Natural killer cell (primary cell): ENCODE results near the gene DPH2. TPM values are rescaled to one million over a fixed set of nuclear protein-coding genes. Genes with fewer than 3 reads are reported as not detected.

Experiments
- ATAC-seq, 3 donors: fragments of 150-1000 bp in 2 of 3; fragments of 200-7000 bp in 1 of 3; cut with Tn5 transposase; 1 replicate in 1 of 3; 2 replicates in 2 of 3; pipeline ENCODE4 v1.10.0; 2021; ENCODE audit warnings: mild to moderate bottlenecking in 2 of 3, moderate library complexity in 2 of 3
- DNase-seq, 2 donors: peaks; one replicate each; pipeline versions ENCODE4 v3.0.0 to v3.0.0-alpha.2; 2013 to 2021; ENCODE audit warnings: mixed read lengths in 1 of 2
- H3K27ac ChIP-seq: one replicate; pipeline ENCODE4 v1.5.1; 2013; ENCODE audit warnings: mild to moderate bottlenecking, low read length
- H3K27me3 ChIP-seq: one replicate; pipeline ENCODE4 v1.6.1; 2013; ENCODE audit warnings: low read length; ENCODE audit not compliant: control insufficient read depth, insufficient read depth
- H3K36me3 ChIP-seq: one replicate; pipeline ENCODE4 v1.6.1; 2013; ENCODE audit warnings: low read length; ENCODE audit not compliant: control insufficient read depth, insufficient read depth
- H3K4me1 ChIP-seq: one replicate; pipeline ENCODE4 v1.6.1; 2013; ENCODE audit warnings: low read length; ENCODE audit not compliant: control insufficient read depth, insufficient read depth
- H3K4me3 ChIP-seq: one replicate; pipeline ENCODE4 v1.5.1; 2013; ENCODE audit warnings: low read length
- H3K9me3 ChIP-seq: one replicate; pipeline ENCODE4 v1.6.1; 2013; ENCODE audit warnings: low read length; ENCODE audit not compliant: control insufficient read depth, insufficient read depth
- H3K27ac Mint-ChIP-seq, 2 donors: one replicate each; pipeline ENCODE4 v1.8.0; 2022; ENCODE audit warnings: mild to moderate bottlenecking in 2 of 2, mixed read lengths in 2 of 2, moderate library complexity in 1 of 2
- H3K27me3 Mint-ChIP-seq, 2 donors: one replicate each; pipeline ENCODE4 v1.8.0; 2022; ENCODE audit warnings: low read depth in 2 of 2, mixed read lengths in 2 of 2
- H3K36me3 Mint-ChIP-seq: one replicate; pipeline ENCODE4 v1.8.0; 2022; ENCODE audit warnings: mixed read lengths
- H3K4me1 Mint-ChIP-seq, 2 donors: one replicate each; pipeline ENCODE4 v1.8.0; 2022; ENCODE audit warnings: mixed read lengths in 2 of 2
- H3K4me3 Mint-ChIP-seq: one replicate; pipeline ENCODE4 v1.8.0; 2022; ENCODE audit warnings: mild to moderate bottlenecking, moderate library complexity, mixed read lengths
- H3K9me3 Mint-ChIP-seq, 2 donors: one replicate each; pipeline ENCODE4 v1.8.0; 2022; ENCODE audit warnings: mixed read lengths in 2 of 2
- CTCF ChIP-seq: fragments of 200-600 bp; IDR thresholded peaks from one replicate; pipeline ENCODE4 v1.8.0; 2022; ENCODE audit warnings: antibody characterized with exemption
- WGBS: methylation state at CpG from one replicate; pipeline ENCODE4 v1.1.7; 2013; ENCODE audit warnings: missing lambda C conversion rate; ENCODE audit not compliant: insufficient coverage; 5-methylcytosine and 5-hydroxymethylcytosine counted together
- intact Hi-C: fragments of 100-400 bp; cut with micrococcal nuclease; formaldehyde crosslinking; loops from one replicate; pipeline ENCODE4 v1.14.2; 2022
- total RNA-seq, 4 donors: library from RNA; stranded (reverse); fragments of 120-200 nt in 1 of 4; gene quantifications; one replicate each; pipeline versions ENCODE4 v1.2.3 to v1.2.4, GENCODE V29; 2013 to 2022

Gene DPH2
- total RNA-seq, 3 donors from 2014 or later (not counting 1 experiment from before 2014, with no cell fraction given): 18.2 to 27.3 (median 18.8) TPM

GRCh38 chr1:44012941-44013609, 43.3 kb downstream of the DPH2 start:
- Histone ChIP-seq H3K4me1 (no peaks in the 10 kb centered on the region), H3K27me3 (no peaks in the 10 kb centered on the region), H3K36me3 (no peaks in the 10 kb centered on the region), H3K9me3 (no peaks in the 10 kb centered on the region), H3K4me3 (no peak overlapping the region), H3K27ac (no peak overlapping the region)
- WGBS: 24% methylated on average over 13 of the region's 13 CpGs
- ATAC-seq (no peak), DNase-seq (no peak)
- H3K27me3 Mint-ChIP-seq: peaks cover 0 to 7% of the 10 kb centered on the region in 2 donors
- no peak overlapping the region for H3K27ac Mint-ChIP-seq
- no peak for TF ChIP-seq CTCF
- H3K36me3 Mint-ChIP-seq: no peaks in the 10 kb centered on the region
- no peaks in the 10 kb centered on the region for H3K4me1 Mint-ChIP-seq
- H3K9me3 Mint-ChIP-seq: no peaks in the 10 kb centered on the region
- intact Hi-C loops: no loop called here
- H3K4me3 Mint-ChIP-seq: no peak overlapping the region

GRCh38 chr1:44013949-44014348, 44.1 kb downstream of the DPH2 start:
- intact Hi-C loops: no loop called here
- Histone ChIP-seq H3K27ac (no peak overlapping the region), H3K4me1 (no peaks in the 10 kb centered on the region), H3K27me3 (no peaks in the 10 kb centered on the region), H3K36me3 (no peaks in the 10 kb centered on the region), H3K9me3 (no peaks in the 10 kb centered on the region), H3K4me3 (no peak overlapping the region)
- DNase-seq: no peak
- H3K9me3 Mint-ChIP-seq: no peaks in the 10 kb centered on the region
- peaks cover 0 to 7% of the 10 kb centered on the region in 2 donors for H3K27me3 Mint-ChIP-seq
- H3K27ac Mint-ChIP-seq: no peak overlapping the region
- TF ChIP-seq CTCF: no peak
- 76% methylated on average over 5 of the region's 5 CpGs for WGBS
- H3K36me3 Mint-ChIP-seq: no peaks in the 10 kb centered on the region
- H3K4me1 Mint-ChIP-seq: no peaks in the 10 kb centered on the region
- H3K4me3 Mint-ChIP-seq: no peak overlapping the region
- no peak for ATAC-seq

GRCh38 chr1:44014365-44015104, 44.7 kb downstream of the DPH2 start:
- Histone ChIP-seq H3K9me3 (no peaks in the 10 kb centered on the region), H3K27ac (no peak overlapping the region), H3K27me3 (no peaks in the 10 kb centered on the region), H3K4me1 (no peaks in the 10 kb centered on the region), H3K36me3 (no peaks in the 10 kb centered on the region), H3K4me3 (no peak overlapping the region)
- no peak for ATAC-seq
- Mint-ChIP-seq H3K4me1 (no peaks in the 10 kb centered on the region), H3K27ac (no peak overlapping the region), H3K36me3 (no peaks in the 10 kb centered on the region), H3K27me3 (peaks cover 0 to 7% of the 10 kb centered on the region in 2 donors), H3K9me3 (no peaks in the 10 kb centered on the region), H3K4me3 (no peak overlapping the region)
- intact Hi-C loops: no loop called here
- 89% methylated on average over 8 of the region's 8 CpGs for WGBS
- DNase-seq: no peak
- no peak for TF ChIP-seq CTCF
